HG03064 (cell line): Measurements from ENCODE around the gene CA10.

Experiments
- ATAC-seq: cut with Tn5 transposase; IDR thresholded peaks from one replicate; pipeline ENCODE4 v1.9.1; 2021; ENCODE audit warnings: low read depth; ENCODE audit not compliant: unreplicated experiment

CA10 gene

GRCh38 chr17:51955245-51955644 is 203.3 kb downstream of the CA10 start:
- ATAC-seq: no peak

DNA sequence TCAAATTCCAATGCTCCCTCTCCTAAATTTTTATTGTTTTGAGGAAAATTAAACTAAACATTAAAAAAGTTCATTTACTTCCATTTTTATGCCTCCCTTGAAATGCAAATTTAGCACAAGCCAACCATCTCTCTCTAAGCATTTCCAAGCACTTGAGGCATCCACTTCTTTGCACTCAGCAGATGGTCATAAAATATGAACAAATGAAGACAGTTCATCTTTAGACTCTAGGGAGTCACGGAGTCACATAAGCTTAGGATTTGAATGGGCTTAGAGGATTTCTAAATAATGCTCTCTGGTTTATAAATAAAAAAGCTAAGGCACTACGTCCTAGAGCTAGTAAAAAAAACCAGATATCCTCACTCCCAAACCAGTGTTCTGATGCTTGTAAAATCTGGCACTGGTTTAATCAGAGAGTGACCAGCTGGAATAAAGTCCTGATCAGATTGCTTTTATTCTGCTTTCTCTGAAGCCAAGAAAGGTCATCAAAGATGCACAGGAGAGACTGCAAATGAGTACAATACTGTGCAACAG is 204.2 kb downstream of the CA10 start:
- no peak for ATAC-seq

- ATAC-seq: no peak
Measured at GRCh38 chr17:51951741-51952140, 206.8 kb downstream of the CA10 start.

- no peak for ATAC-seq
Measured at GRCh38 chr17:51948128-51948527, 210.4 kb downstream of the CA10 start.

DNA sequence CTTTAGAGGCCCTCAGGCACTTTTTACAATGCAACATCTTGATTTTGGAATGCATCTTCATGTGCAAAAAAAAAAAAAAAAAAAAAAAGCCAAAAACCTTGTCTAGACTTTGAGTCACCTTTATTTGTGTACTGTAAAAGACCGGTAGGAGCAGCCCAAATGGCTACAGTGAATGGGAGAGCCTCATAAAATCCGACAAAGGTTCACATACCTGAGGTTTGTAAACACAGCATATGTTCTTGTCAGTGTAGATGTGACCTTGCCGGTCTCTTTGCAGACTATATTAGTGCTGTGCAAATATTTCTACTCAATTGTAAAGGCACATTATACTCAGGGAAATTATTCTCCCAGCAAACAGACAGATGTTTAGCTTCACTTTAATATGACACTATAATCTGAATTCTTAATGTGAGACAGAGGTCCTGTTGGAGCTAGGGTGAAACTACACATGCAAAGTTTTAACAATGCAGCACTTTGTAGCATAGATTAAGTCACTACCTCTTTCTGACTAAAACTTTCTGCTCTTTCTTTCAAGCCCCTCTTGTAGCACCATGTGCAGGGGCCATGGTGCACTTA is 211.3 kb downstream of the CA10 start:
- ATAC-seq: no peak

- no peak for ATAC-seq
Measured at GRCh38 chr17:51946311-51946710, 212.2 kb downstream of the CA10 start.

DNA sequence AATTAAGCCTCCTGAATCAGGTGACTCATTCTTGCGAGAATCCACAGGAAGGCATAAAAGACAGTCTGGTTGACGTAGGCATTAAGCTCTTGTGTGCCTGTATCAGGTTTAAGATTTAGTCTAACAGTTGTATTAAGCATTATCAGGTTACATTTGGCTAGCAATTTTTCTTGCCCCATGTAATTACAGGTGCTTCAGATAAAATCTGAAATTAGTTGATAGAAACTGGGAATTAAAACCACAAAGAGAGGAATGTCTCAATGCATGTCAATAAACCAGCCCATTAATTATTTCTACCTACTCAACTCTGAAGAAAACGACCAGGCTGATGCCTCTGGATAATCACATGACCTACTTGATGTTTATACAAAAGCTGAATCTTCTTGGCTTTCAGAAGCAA is 217.2 kb downstream of the CA10 start:
- ATAC-seq: no peak

GRCh38 chr17:51937264-51937663 is 221.2 kb downstream of the CA10 start:
- ATAC-seq: no peak

DNA sequence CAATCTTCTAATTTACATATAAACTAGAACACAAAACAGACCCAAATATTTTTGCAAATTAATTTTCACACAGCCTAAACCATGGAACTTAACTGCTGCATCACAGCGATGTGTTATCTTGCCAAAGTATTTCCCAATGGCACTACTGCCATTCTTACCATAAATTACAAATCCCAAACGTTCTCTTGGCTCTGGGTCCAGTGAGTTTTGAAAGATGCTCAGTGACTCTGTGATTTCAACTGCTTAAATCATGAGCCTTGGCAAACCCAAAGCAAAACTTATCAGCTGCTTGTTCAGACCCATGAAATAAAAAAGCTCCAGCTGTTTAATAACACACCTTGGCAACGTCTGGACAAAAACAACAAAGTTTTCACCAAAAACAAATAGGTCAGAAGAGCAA is 223.0 kb downstream of the CA10 start:
- no peak for ATAC-seq

GRCh38 chr17:51933647-51934046 is 224.9 kb downstream of the CA10 start:
- ATAC-seq: no peak

DNA sequence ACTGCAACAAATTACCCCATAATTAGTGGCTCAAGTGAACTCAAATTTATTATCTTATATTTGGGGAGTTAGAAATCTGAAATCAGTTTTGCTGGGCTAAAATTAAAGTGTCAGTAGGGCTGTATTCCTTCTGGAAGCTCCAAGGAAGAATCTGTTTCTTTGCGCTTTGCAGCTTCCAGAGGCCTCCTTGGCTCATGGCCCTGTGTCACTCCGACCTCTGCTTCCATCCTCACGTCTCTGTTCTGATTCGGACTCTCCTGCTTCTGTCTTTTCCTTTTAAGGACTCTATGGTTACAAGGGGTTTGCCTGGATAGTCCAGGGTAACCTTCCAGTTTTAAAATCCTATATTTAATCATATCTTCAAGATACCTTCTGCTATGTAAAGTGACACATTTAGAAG is 232.1 kb downstream of the CA10 start:
- ATAC-seq: no peak

DNA sequence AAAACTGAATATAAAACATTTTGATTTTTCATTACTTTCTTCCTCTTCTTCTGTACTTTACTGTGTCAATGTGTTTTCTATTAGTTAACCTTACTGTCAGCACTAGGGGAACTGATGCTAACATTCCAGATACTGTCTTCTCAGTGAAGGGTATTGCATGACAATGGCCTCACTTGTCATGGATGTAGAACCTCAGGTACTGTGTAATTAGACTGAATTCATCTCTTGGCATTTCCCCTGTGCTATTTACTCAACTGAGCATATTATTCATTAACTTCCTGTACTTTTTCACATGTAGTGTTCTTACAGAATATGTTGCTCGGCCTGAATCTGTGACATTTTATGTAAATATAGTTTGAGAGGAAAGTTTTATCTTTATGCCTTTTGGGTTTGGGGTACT is 237.0 kb downstream of the CA10 start:
- no peak for ATAC-seq

GRCh38 chr17:51914577-51914976 is 243.9 kb downstream of the CA10 start:
- ATAC-seq: no peak

DNA sequence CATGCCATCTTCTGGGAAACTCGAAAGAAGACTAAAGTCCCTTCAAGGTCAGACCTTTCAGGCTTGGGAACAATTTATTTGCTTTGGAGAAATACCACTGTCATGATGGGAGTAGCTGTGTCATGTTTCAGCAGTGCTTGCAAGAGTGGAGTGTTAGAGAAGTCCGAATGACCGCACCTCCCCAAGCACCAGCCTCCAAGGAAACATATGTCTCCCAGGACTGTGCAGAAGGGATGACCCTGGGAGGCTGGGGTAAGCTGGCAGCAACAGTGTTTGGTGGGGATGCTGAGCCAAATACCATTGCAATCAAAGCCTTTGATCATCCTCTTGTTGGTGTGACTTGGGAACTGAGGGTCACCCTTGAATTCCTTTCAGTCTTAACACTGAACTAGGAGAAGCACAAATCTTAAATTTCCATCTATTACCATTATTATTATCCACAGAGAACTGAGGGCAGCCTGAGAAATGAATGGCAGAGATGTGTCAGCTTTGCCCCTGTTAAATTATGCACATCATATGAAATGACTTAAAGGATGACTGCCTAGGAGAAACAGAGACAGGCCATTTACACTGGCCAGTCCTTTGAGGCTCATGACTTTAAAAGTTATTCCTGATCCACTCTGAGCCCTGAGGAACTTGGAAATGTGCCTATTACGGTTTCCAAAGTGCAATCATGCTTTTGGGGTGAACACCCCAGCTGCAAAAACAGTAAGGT is 244.9 kb downstream of the CA10 start:
- no peak for ATAC-seq

- no peak for ATAC-seq
Measured at GRCh38 chr17:51912939-51913338, 245.6 kb downstream of the CA10 start.

GRCh38 chr17:51911237-51911636 is 247.3 kb downstream of the CA10 start:
- ATAC-seq: no peak

DNA sequence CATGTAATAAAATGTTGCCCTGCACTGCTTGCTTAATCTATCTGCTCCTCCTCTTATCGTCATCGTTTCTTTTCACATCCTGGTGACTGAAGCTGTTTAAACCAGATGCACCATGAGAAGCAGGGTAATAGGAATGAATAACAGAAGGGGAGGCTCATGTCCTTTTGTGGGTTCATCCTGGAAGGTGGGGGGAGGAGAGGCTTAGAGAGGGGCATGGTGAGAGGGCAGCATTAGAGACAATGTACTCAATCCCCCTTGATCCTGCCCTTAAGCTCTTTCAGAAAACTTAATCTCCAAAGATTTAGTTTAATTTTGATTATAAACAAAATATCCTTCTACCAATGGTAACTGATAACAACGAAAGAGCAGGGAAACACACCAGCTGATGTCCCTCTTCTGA is 248.5 kb downstream of the CA10 start:
- ATAC-seq: no peak

GRCh38 chr17:51908841-51909537 is 249.5 kb downstream of the CA10 start:
- ATAC-seq: no peak

GRCh38 chr17:51907041-51907440 is 251.5 kb downstream of the CA10 start:
- no peak for ATAC-seq

DNA sequence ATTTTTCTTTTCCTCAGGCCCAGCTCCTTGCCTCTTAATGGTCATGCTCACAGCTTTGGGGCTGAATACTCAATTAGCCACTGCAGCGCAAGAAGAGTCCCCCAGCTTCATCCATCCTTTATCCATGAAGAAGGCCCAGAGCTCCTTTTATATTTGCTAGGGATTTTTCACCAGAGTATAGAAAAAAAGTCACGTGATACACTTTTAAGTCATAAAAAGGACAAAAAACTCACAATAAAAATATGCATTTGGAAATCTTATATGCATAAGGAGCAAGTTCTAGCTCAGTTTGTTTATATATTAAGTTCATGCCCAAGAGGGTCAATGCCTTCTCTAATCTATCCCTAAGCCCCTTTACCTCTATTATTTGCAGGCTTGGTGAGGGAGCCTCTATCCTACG is 254.1 kb downstream of the CA10 start:
- ATAC-seq: no peak

DNA sequence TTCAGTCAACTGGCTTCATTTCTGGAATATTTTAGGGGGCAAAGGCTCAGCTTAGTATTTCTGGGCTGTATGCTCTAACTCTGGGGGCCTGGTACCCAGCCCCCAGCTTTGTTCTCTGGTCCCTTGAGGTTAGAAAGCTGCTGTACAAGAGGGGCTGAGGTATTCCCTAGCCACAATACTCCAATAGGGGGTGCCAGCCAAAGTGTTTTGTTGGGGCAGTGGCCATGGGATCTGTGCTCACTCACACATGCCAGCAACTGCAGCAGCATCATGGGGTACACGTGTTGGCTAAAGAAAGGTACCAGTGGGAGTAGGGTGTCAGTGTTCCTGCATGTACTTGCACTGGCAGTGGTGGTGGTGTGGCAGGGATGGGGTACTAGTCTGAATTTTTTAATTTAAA is 257.3 kb downstream of the CA10 start:
- no peak for ATAC-seq

DNA sequence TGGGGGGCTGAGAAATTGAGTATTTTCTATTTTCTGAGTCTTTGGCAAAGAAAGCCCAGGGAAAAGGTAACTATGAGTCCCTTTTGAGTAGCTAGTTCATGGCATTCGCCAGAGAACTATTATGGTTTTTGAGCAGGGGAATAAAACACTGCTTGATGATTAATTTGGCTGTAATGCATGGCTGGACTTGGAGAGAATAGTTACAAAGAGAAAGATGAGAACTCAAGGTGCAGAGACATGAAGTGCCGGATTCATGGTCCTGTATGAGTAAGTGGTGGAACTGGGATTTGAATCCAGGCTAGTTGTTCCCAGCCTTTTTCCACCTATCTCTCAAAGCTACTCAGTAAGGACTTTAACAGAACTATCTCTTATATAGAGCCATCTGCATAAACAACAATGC is 266.6 kb downstream of the CA10 start:
- ATAC-seq: no peak
